Uterus (tissue), 4 donors: ENCODE data around the gene PCDHGB6. TPM values are rescaled to one million over a fixed set of nuclear protein-coding genes. Genes with fewer than 3 reads are reported as not detected.
"Not testable (repeated sequence)": the region's sequence is repeated elsewhere in the genome, so short reads cannot be mapped to it uniquely, and the experiment has no call there.

Source experiments
- DNase-seq, 2 donors: peaks; one replicate each; pipeline ENCODE4 v3.0.0-alpha.2; 2019 to 2020
- H3K27ac ChIP-seq, 2 donors: fragments of 200-600 bp; sonication (generic); 1 replicate in 1 of 2; 2 replicates in 1 of 2; pipeline ENCODE4 v1.5.1; 2016 to 2018
- H3K27me3 ChIP-seq, 2 donors: fragments of 200-600 bp; sonication (generic); one replicate each; pipeline ENCODE4 v1.5.1; 2018 to 2019; ENCODE audit warnings: control low read depth in 1 of 2
- H3K36me3 ChIP-seq, 2 donors: fragments of 200-600 bp; sonication (generic); one replicate each; pipeline ENCODE4 v1.5.1; 2019; ENCODE audit warnings: control low read depth in 1 of 2
- H3K4me1 ChIP-seq, 2 donors: fragments of 200-600 bp; sonication (generic); one replicate each; pipeline ENCODE4 v1.5.1; 2018 to 2019; ENCODE audit warnings: control low read depth in 1 of 2
- H3K4me3 ChIP-seq, 2 donors: fragments of 200-600 bp; sonication (generic); 1 replicate in 1 of 2; 2 replicates in 1 of 2; pipeline ENCODE4 v1.5.1; 2018 to 2019; ENCODE audit warnings: mild to moderate bottlenecking in 1 of 2
- H3K9me3 ChIP-seq, 2 donors: fragments of 200-600 bp; sonication (generic); one replicate each; pipeline ENCODE4 v1.5.1; 2019; ENCODE audit warnings: control low read depth in 1 of 2
- POLR2A ChIP-seq, 2 donors: fragments of 450-650 bp; IDR thresholded peaks; one replicate each; pipeline ENCODE4 v1.6.1; 2016; ENCODE audit warnings: antibody characterized with exemption in 2 of 2, mild to moderate bottlenecking in 1 of 2, moderate library complexity in 1 of 2
- intact Hi-C: fragments of 100-400 bp; cut with DNase I; formaldehyde crosslinking; loops from one replicate; pipeline ENCODE4 v1.15.1; 2023; ENCODE audit warnings: low total_unique reads
- total RNA-seq, 4 donors: library from RNA; depleted of rRNA in 3 of 4; stranded (reverse); fragments of >200 nt in 3 of 4; gene quantifications; one replicate each; pipeline versions ENCODE4 v1.1.0 to v1.2.4, GENCODE V29; 2014 to 2023
- TF ChIP-seq, protein P1 (sequence below), 4 experiments: fragments of 200-600 bp in 2 of 4; fragments of 450-650 bp in 2 of 4; sonication (generic) in 2 of 4; IDR thresholded peaks; one replicate each; pipeline ENCODE4 v1.5.1; 2016 to 2019; ENCODE audit warnings: antibody characterized with exemption in 4 of 4, mild to moderate bottlenecking in 2 of 4, moderate library complexity in 1 of 4
- donor health status: DM: yes; HTN: yes; CAD: no.

PCDHGB6 gene
- total RNA-seq, 4 donors from 2014 or later: 3.1 to 21.1 (median 11.5) TPM

DNA sequence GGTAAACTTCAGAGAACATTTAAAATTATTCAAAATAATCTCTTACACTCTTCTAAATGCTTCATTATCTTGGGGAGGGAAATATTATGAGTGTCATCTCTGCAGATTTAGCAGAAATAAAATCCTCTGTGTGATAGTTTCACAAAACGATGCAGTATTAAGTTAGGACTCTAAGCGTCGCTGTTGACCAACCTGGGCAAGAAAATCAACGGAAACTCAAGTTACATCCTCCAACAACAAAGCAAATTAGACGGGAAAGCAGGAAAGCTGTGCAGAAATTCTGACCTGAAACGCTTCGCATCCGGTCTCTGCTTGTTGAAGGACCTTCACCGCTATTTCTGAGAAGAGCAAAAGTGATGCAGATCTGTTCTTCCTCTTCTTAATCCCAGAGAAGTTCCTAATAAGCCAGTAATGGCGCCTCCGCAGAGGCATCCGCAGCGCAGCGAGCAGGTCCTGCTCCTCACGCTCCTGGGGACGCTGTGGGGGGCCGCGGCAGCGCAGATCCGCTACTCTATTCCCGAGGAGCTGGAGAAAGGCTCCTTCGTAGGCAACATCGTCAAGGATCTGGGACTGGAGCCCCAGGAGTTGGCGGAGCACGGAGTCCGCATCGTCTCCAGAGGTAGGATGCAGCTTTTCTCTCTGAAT, 34.0 kb upstream of the PCDHGB6 start, which contains the start of gene PCDHGA6:
Gene PCDHGA6 (plus strand): TSS at position 219 of the 645 bp plus-strand sequence. CDS start 193 bp downstream, at position 412.
- Histone ChIP-seq H3K36me3 (no peaks in the 10 kb centered on the region), H3K27me3 (no peaks in the 10 kb centered on the region), H3K9me3 (peaks cover 5 to 96% of the 10 kb centered on the region in 2 donors), H3K4me1 (no peaks in the 10 kb centered on the region), H3K4me3 (peak within 1 kb of the TSS; percentile 11 to 19), H3K27ac (peak within 1 kb of the TSS in 1 of 2 donors; percentile 28)
- intact Hi-C loops: no loop called here
- DNase-seq: no peak
- no peak for TF ChIP-seq POLR2A (IDR thresholded peaks at IDR 0.05)
- TF ChIP-seq, protein P1, sequence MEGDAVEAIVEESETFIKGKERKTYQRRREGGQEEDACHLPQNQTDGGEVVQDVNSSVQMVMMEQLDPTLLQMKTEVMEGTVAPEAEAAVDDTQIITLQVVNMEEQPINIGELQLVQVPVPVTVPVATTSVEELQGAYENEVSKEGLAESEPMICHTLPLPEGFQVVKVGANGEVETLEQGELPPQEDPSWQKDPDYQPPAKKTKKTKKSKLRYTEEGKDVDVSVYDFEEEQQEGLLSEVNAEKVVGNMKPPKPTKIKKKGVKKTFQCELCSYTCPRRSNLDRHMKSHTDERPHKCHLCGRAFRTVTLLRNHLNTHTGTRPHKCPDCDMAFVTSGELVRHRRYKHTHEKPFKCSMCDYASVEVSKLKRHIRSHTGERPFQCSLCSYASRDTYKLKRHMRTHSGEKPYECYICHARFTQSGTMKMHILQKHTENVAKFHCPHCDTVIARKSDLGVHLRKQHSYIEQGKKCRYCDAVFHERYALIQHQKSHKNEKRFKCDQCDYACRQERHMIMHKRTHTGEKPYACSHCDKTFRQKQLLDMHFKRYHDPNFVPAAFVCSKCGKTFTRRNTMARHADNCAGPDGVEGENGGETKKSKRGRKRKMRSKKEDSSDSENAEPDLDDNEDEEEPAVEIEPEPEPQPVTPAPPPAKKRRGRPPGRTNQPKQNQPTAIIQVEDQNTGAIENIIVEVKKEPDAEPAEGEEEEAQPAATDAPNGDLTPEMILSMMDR (IDR thresholded peaks at IDR 0.05): peak in 3 of 4 experiments; percentile 16 to 31 (median 19)

DNA sequence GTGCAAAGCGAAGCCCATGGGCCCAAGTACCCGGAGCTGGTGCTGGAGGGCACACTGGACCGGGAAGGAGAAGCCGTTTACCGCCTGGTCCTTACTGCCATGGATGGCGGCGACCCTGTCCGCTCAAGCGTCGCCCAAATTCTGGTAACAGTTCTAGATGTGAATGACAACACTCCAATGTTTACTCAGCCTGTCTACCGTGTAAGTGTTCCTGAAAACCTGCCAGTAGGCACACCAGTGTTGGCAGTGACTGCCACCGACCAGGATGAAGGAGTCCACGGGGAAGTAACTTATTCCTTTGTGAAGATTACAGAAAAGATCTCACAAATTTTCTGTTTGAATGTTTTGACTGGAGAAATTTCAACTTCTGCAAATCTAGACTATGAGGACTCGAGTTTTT, 33.2 kb upstream of the PCDHGB6 start:
- TF ChIP-seq POLR2A (IDR thresholded peaks at IDR 0.05): no peak
- TF ChIP-seq, protein P1 (IDR thresholded peaks at IDR 0.05): no peak
- intact Hi-C loops: no loop called here
- Histone ChIP-seq H3K9me3 (peaks cover 5 to 93% of the 10 kb centered on the region in 2 donors), H3K4me3 (no peak overlapping the region), H3K27me3 (no peaks in the 10 kb centered on the region), H3K36me3 (no peaks in the 10 kb centered on the region), H3K27ac (no peak overlapping the region), H3K4me1 (no peaks in the 10 kb centered on the region)
- no peak for DNase-seq

DNA sequence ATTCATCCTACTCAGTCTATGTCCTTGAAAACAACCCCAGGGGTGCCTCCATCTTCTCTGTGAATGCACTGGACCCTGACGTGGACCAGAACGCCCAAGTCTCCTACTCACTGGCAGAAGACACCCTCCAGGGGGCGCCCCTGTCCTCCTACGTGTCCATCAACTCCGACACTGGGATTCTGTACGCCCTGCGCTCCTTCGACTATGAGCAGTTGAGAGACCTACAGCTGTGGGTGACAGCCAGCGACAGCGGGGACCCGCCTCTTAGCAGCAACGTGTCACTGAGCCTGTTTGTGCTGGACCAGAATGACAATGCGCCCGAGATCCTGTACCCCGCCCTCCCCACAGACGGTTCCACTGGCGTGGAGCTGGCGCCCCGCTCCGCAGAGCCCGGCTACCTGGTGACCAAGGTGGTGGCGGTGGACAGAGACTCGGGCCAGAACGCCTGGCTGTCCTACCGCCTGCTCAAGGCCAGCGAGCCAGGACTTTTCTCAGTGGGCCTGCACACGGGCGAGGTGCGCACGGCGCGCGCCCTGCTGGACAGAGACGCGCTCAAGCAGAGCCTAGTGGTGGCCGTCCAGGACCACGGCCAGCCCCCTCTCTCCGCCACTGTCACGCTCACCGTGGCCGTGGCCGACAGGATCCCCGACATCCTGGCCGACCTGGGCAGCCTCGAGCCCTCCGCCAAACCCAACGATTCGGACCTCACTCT, 32.2 kb upstream of the PCDHGB6 start:
- intact Hi-C loops, H3K27ac ChIP-seq, H3K4me3 ChIP-seq, H3K27me3 ChIP-seq, H3K36me3 ChIP-seq, DNase-seq, H3K4me1 ChIP-seq: not testable (repeated sequence)
- peaks cover 5 to 91% of the 10 kb centered on the region in 2 donors for H3K9me3 ChIP-seq

GRCh38 chr5:141382469-141383294, 25.1 kb upstream of the PCDHGB6 start, which contains the start of gene PCDHGA7:
Gene PCDHGA7 (plus strand): TSS chr5:141382742. CDS start chr5:141382900, 158 bp downstream.
- peaks cover 0 to 90% of the 10 kb centered on the region in 2 donors for H3K9me3 ChIP-seq
- no peak for TF ChIP-seq POLR2A (IDR thresholded peaks at IDR 0.05)
- TF ChIP-seq, protein P1 (IDR thresholded peaks at IDR 0.05): no peak
- H3K36me3 ChIP-seq: no peaks in the 10 kb centered on the region
- no peak within 1 kb of the TSS for H3K27ac ChIP-seq
- intact Hi-C loops: no loop called here
- no peaks in the 10 kb centered on the region for H3K27me3 ChIP-seq
- no peaks in the 10 kb centered on the region for H3K4me1 ChIP-seq
- no peak for DNase-seq
- H3K4me3 ChIP-seq: no peak within 1 kb of the TSS

DNA sequence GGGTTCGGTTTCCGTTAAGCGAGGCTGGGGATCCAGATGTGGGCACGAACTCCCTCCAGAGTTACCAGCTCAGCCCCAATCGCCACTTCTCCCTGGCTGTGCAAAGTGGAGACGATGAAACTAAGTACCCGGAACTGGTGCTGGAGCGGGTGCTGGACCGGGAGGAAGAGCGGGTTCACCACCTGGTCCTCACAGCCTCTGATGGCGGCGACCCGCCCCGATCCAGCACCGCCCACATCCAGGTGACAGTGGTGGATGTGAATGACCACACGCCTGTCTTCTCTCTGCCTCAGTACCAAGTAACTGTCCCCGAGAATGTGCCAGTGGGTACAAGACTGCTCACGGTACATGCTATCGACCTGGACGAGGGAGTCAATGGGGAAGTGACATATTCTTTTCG, 24.5 kb upstream of the PCDHGB6 start:
- H3K9me3 ChIP-seq: peaks cover 0 to 86% of the 10 kb centered on the region in 2 donors

More for the DNA sequence above, 24.5 kb upstream of the PCDHGB6 start:
- no peak overlapping the region for H3K27ac ChIP-seq
- DNase-seq: no peak
- no peaks in the 10 kb centered on the region for H3K36me3 ChIP-seq
- no peak overlapping the region for H3K4me3 ChIP-seq
- TF ChIP-seq, protein P1 (IDR thresholded peaks at IDR 0.05): no peak
- no peak for TF ChIP-seq POLR2A (IDR thresholded peaks at IDR 0.05)
- H3K4me1 ChIP-seq: no peaks in the 10 kb centered on the region
- H3K27me3 ChIP-seq: no peaks in the 10 kb centered on the region
- intact Hi-C loops: no loop called here
